Stimulated activated naive CD8-positive, alpha-beta T cell treated with anti-CD3 and anti-CD28 coated beads, Interleukin-15, amount 100 ng/mL, for 72 hours (primary cell): ENCODE results near the gene FFAR3.
"Not testable (repeated sequence)": the region's sequence is repeated elsewhere in the genome, so short reads cannot be mapped to it uniquely, and the experiment has no call there.

ENCODE experiments used
- ATAC-seq: fragments of 150-1000 bp; cut with Tn5 transposase; 2 replicates; pipeline ENCODE4 v1.10.0; 2021; ENCODE audit warnings: mild to moderate bottlenecking, moderate library complexity
- DNase-seq, 2 donors: peaks; one replicate each; pipeline ENCODE4 v3.0.0; 2021 to 2022
- H3K27ac Mint-ChIP-seq, 2 donors: one replicate each; pipeline ENCODE4 v1.8.0; 2022; ENCODE audit warnings: mild to moderate bottlenecking in 2 of 2, mixed read lengths in 2 of 2, moderate library complexity in 2 of 2
- H3K27me3 Mint-ChIP-seq: one replicate; pipeline ENCODE4 v1.8.0; 2022; ENCODE audit warnings: mixed read lengths
- H3K4me1 Mint-ChIP-seq: one replicate; pipeline ENCODE4 v1.8.0; 2022; ENCODE audit warnings: mild to moderate bottlenecking, mixed read lengths
- H3K4me3 Mint-ChIP-seq, 2 donors: one replicate each; pipeline ENCODE4 v1.8.0; 2022; ENCODE audit warnings: mild to moderate bottlenecking in 2 of 2, mixed read lengths in 2 of 2, moderate library complexity in 1 of 2
- H3K9me3 Mint-ChIP-seq, 2 donors: one replicate each; pipeline ENCODE4 v1.8.0; 2022; ENCODE audit warnings: mixed read lengths in 2 of 2

The FFAR3 gene

GRCh38 chr19:35354898-35355297 is 3.4 kb upstream of the FFAR3 start:
- H3K27me3 Mint-ChIP-seq, result peaks cover 29% of the 10 kb centered on the region
- no peak overlapping the region for H3K27ac Mint-ChIP-seq
- H3K4me1 Mint-ChIP-seq, result peaks cover 32% of the 10 kb centered on the region
- no peak overlapping the region for H3K4me3 Mint-ChIP-seq
- ATAC-seq (no peak), DNase-seq (peak in 1 of 2 donors; percentile 8)
- no peaks in the 10 kb centered on the region for H3K9me3 Mint-ChIP-seq

DNA sequence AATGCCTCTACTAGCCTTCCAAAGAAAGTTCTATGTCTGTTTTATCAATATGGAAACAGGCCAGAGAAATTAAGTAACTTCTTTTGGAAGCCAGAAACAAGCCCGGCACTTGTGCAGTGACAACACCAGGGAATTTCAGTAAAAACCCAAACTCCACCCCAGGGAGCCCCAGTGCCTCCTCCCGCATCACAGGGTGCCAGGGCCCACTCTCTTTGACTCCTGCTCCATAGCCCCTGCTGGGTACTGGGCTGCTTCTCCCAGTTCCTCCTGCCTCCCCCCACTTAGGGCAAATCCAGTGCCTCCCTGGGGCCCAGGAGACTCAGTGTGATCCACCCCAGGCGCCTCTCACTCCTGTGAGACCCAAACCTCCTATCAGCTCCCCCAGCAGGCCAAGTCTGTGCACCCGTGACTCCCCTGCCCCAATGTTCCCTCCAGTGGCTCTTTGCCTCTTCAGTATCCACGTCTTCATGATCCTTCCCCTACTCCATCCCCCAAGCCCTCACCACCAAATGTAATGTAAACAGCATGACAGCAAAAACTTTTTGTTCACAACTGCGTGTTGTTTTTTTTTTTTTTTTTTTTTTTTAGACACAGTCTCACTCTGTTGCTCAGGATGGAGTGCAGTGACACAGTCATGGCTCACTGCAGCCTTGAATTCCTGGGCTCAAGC is 2.3 kb upstream of the FFAR3 start:
- Mint-ChIP-seq H3K27me3 (peaks cover 25% of the 10 kb centered on the region), H3K4me3 (no peak overlapping the region), H3K4me1 (peaks cover 25% of the 10 kb centered on the region), H3K27ac (no peak overlapping the region), H3K9me3 (no peaks in the 10 kb centered on the region)
- DNase-seq (no peak), ATAC-seq (no peak)

- H3K4me1 Mint-ChIP-seq, result peaks cover 15% of the 10 kb centered on the region
- not testable (repeated sequence) for DNase-seq, ATAC-seq, H3K9me3 Mint-ChIP-seq
- peak overlapping the region in 1 of 2 donors; percentile 56 for H3K4me3 Mint-ChIP-seq
- peak overlapping the region in 1 of 2 donors; percentile 38 for H3K27ac Mint-ChIP-seq
- peaks cover 42% of the 10 kb centered on the region for H3K27me3 Mint-ChIP-seq
These were observed 574 bp downstream of the FFAR3 start for GRCh38 chr19:35358834-35359233.

- not testable (repeated sequence) for DNase-seq, H3K9me3 Mint-ChIP-seq, H3K4me3 Mint-ChIP-seq, H3K27ac Mint-ChIP-seq, ATAC-seq
- peaks cover 42% of the 10 kb centered on the region for H3K27me3 Mint-ChIP-seq
- peaks cover 15% of the 10 kb centered on the region for H3K4me1 Mint-ChIP-seq
These were observed 1.1 kb downstream of the FFAR3 start for GRCh38 chr19:35359395-35359794.

DNA sequence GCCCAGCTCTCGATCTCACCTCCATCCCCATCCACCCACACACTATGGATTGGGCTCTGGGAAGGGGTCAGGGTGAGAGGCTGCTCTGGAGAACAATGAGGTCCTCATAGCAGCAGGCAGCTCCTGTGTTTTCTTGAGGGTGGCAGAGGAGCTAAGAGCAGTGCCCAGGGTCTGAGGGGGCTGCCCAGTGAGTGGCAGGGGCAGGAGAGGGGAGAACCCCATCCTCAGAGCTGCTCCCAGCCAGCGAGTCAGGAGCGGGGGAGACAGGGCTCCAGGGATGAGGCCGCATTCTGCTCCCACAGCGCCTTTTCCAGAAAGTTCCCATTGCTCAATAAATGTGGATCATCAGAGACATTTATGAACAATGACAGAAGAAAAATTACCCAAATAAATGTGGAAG is 1.8 kb downstream of the FFAR3 start:
- H3K9me3 Mint-ChIP-seq, ATAC-seq, H3K4me3 Mint-ChIP-seq, DNase-seq: not testable (repeated sequence)
- H3K27ac Mint-ChIP-seq, result peak overlapping the region in 1 of 2 donors; percentile 39
- H3K27me3 Mint-ChIP-seq, result peaks cover 42% of the 10 kb centered on the region
- peaks cover 15% of the 10 kb centered on the region for H3K4me1 Mint-ChIP-seq

GRCh38 chr19:35360880-35361420 is 2.7 kb downstream of the FFAR3 start:
- peaks cover 15% of the 10 kb centered on the region for H3K4me1 Mint-ChIP-seq
- no peak overlapping the region for H3K4me3 Mint-ChIP-seq
- DNase-seq, result no peak
- no peak for ATAC-seq
- peaks cover 38% of the 10 kb centered on the region for H3K27me3 Mint-ChIP-seq
- no peaks in the 10 kb centered on the region for H3K9me3 Mint-ChIP-seq
- H3K27ac Mint-ChIP-seq, result no peak overlapping the region

GRCh38 chr19:35362261-35363000 is 4.2 kb downstream of the FFAR3 start:
- H3K27ac Mint-ChIP-seq, result no peak overlapping the region
- H3K4me3 Mint-ChIP-seq, result no peak overlapping the region
- H3K27me3 Mint-ChIP-seq, result peaks cover 34% of the 10 kb centered on the region
- no peaks in the 10 kb centered on the region for H3K9me3 Mint-ChIP-seq
- ATAC-seq (no peak), DNase-seq (no peak)
- H3K4me1 Mint-ChIP-seq, result peaks cover 11% of the 10 kb centered on the region

DNA sequence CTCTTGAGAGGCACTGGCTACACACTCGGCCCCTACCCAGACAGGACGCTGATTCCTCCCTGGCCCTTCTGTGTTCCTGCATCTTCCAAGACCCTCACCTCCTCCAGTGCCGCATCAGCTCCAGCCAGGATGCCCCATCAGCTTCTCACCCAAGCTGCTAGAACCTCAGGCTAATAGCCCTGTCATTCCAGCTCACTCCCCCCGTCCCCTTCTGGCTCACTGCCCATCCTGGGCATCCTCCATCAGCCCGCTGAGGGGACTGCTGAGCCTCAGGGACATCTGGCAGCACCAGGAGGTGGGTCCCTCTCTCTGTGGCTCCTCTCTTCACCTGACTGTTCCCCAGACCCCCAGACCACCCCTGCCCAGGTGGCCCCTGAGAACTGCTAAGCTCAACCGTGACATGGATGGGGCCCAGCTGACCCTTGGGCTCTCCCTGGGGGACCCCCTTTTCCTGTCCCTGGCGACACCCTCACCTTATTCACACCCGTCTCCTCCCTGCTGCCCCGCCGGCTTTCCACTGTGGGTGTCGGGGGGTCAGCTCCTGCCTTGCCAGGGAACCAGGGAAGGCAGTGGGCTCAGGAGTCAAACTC is 4.8 kb downstream of the FFAR3 start:
- H3K4me3 Mint-ChIP-seq, result no peak overlapping the region
- ATAC-seq, result peak; percentile 49
- no peaks in the 10 kb centered on the region for H3K9me3 Mint-ChIP-seq

GRCh38 chr19:35363711-35364425 is 5.6 kb downstream of the FFAR3 start:
- DNase-seq (no peak), ATAC-seq (no peak)
- Mint-ChIP-seq H3K27ac (no peak overlapping the region), H3K27me3 (peaks cover 49% of the 10 kb centered on the region), H3K4me1 (peaks cover 4% of the 10 kb centered on the region), H3K4me3 (no peak overlapping the region), H3K9me3 (no peaks in the 10 kb centered on the region)

More for the DNA sequence above, 4.8 kb downstream of the FFAR3 start:
- DNase-seq, result no peak
- Mint-ChIP-seq H3K27ac (peak overlapping the region in 1 of 2 donors; percentile 61), H3K4me1 (peaks cover 7% of the 10 kb centered on the region), H3K27me3 (peaks cover 41% of the 10 kb centered on the region)

- H3K4me1 Mint-ChIP-seq, result peaks cover 4% of the 10 kb centered on the region
- DNase-seq, result no peak
- ATAC-seq, result no peak
- peaks cover 57% of the 10 kb centered on the region for H3K27me3 Mint-ChIP-seq
- H3K4me3 Mint-ChIP-seq, result no peak overlapping the region
- no peak overlapping the region for H3K27ac Mint-ChIP-seq
- no peaks in the 10 kb centered on the region for H3K9me3 Mint-ChIP-seq
These were observed 7.0 kb downstream of the FFAR3 start for GRCh38 chr19:35365303-35365702.

GRCh38 chr19:35368378-35368777 is 10.1 kb downstream of the FFAR3 start:
- DNase-seq (no peak), ATAC-seq (no peak)
- Mint-ChIP-seq H3K4me1 (peaks cover 4% of the 10 kb centered on the region), H3K4me3 (no peak overlapping the region), H3K27me3 (peaks cover 37% of the 10 kb centered on the region), H3K9me3 (no peaks in the 10 kb centered on the region), H3K27ac (peak overlapping the region in 1 of 2 donors; percentile 61)

GRCh38 chr19:35369522-35369921 is 11.3 kb downstream of the FFAR3 start:
- no peak overlapping the region for H3K4me3 Mint-ChIP-seq
- DNase-seq, result no peak
- no peak for ATAC-seq
- peaks cover 34% of the 10 kb centered on the region for H3K27me3 Mint-ChIP-seq
- peaks cover 6% of the 10 kb centered on the region for H3K4me1 Mint-ChIP-seq
- no peak overlapping the region for H3K27ac Mint-ChIP-seq
- H3K9me3 Mint-ChIP-seq, result no peaks in the 10 kb centered on the region

GRCh38 chr19:35370722-35371121 is 12.5 kb downstream of the FFAR3 start, which contains the start of gene GPR42:
TSS of gene GPR42 (plus strand) at chr19:35371068. CDS start at chr19:35371360, 292 bp downstream.
- Mint-ChIP-seq H3K27ac (peak within 1 kb of the TSS in 1 of 2 donors; percentile 54), H3K27me3 (peaks cover 43% of the 10 kb centered on the region), H3K4me3 (no peak within 1 kb of the TSS), H3K9me3 (no peaks in the 10 kb centered on the region), H3K4me1 (peaks cover 17% of the 10 kb centered on the region)
- ATAC-seq, result no peak
- no peak for DNase-seq

- Mint-ChIP-seq H3K4me3 (no peak overlapping the region), H3K27me3 (peaks cover 29% of the 10 kb centered on the region), H3K27ac (no peak overlapping the region), H3K4me1 (peaks cover 12% of the 10 kb centered on the region), H3K9me3 (no peaks in the 10 kb centered on the region)
- DNase-seq (no peak), ATAC-seq (no peak)
These were observed 15.2 kb downstream of the FFAR3 start for GRCh38 chr19:35373492-35373891.

- peak overlapping the region in 1 of 2 donors; percentile 70 for H3K27ac Mint-ChIP-seq
- peaks cover 12% of the 10 kb centered on the region for H3K4me1 Mint-ChIP-seq
- not testable (repeated sequence) for H3K4me3 Mint-ChIP-seq, DNase-seq, ATAC-seq, H3K9me3 Mint-ChIP-seq
- peaks cover 24% of the 10 kb centered on the region for H3K27me3 Mint-ChIP-seq
These were observed 15.8 kb downstream of the FFAR3 start for GRCh38 chr19:35374031-35374430.
